ENCODE measurements around the gene L3MBTL4. TPM values are rescaled to one million over a fixed set of nuclear protein-coding genes. Genes with fewer than 3 reads are reported as not detected.

Gene L3MBTL4
- total and polyA plus RNA-seq, 9 of the 15 experiments (the other 6 are each of a cell fraction or from before 2014, with no cell fraction given) = not detected

GRCh38 chr18:5967666-5968065 lies 447.0 kb downstream of the L3MBTL4 start (continued):
- TF ChIP-seq ZBTB17 (CRISPR knock-in tag; IDR thresholded peaks at IDR 0.05) (no peak), SAP30 (IDR thresholded peaks at IDR 0.05; ENCODE audit: borderline replicate concordance, insufficient read depth, low read depth, low read length, poor library complexity, severe bottlenecking) (no peak), NCOA4 (IDR thresholded peaks at IDR 0.05; ENCODE audit: partially characterized antibody) (no peak), KLF6 (CRISPR knock-in tag; IDR thresholded peaks at IDR 0.05; ENCODE audit: borderline replicate concordance) (no peak), STAT6 (CRISPR knock-in tag; IDR thresholded peaks at IDR 0.05) (no peak), SMARCA4 (IDR thresholded peaks at IDR 0.05) (no peak), NFIX (CRISPR knock-in tag; IDR thresholded peaks at IDR 0.05; ENCODE audit: low read depth) (no peak), HDAC6 (IDR thresholded peaks at IDR 0.05; ENCODE audit: low read depth, low read length) (no peak), LARP7 (IDR thresholded peaks at IDR 0.05) (no peak), ZNF263 (CRISPR knock-in tag; IDR thresholded peaks at IDR 0.05; ENCODE audit: borderline replicate concordance) (no peak), PHTF2 (CRISPR knock-in tag; IDR thresholded peaks at IDR 0.05) (no peak)

All from K562 (cell line).